Measurements from ENCODE around the gene DRC3.
"Not testable (repeated sequence)": the region's sequence is repeated elsewhere in the genome, so short reads cannot be mapped to it uniquely, and the experiment has no call there.

The DRC3 gene

DNA sequence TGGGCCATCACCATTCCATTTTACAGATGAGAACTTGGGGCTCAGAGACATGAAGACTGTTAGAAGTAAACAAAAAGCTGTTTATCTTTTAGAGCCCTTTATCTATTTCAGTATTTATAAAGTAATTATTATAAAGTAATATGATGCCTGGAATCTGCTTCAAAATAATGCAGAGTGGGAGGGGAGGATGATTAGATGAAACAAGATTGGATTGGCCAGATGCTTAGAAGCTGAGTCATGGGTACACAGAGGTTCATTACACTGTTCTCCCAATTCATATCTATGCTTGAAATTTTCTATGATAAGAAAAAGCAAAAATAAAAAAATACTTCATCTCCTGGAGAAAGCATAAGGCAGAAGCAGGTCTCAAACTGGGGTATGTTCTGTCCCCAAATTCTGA is 29.8 kb upstream of the DRC3 start:
- no peak for DNase-seq

DNA sequence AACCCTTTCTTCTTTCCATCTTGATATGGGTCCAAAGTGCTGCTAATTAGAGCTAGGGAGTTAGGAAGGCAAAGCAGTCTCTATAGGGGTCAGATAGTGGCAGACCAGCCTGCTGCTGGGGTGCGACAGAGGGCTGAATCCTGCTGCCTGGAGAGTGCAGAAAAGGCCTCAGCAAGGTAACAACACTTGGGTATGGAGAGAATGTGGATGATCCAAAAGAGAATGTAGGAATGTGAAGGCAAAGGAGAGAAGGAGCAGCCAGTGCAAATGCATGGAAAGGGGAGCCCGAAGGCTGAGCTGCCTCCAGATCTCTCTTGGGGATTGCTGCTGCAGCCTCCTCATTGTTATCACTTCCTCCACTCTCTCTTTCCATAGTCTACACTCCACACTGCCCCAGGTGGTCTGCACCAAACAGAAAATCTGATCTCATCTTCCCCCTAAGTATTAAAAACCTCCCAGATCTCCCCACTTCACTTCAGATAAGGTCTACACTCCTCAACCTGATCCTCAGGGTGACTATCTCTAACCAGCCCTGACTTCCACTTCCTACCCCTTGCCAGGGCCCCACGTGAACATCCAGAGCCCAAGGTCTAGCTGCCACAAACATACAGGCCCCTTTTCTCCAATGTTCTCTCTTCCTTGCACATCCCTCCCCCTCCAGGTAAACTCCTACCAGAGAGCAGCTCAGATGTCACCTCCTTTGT is 29.2 kb upstream of the DRC3 start:
- DNase-seq = no peak

DNA sequence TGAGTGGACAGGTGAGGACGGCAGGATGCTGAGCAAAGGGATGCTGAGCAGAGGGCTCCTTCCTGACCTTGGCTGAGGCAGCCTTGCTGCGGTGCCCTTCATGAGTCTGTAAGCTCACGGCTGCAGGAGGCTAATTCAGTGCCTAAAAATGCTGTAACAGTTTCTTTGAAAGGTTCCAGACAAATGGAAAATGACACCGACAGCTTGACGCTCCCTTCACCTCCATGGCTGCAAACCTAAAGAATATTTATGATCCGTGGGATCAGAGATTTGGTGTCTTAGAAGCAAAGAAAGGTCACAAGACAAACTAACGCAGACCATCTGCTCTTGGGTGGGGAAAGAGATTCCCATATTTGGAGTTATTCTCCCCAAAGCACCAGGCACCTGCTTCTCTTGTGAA is 28.4 kb upstream of the DRC3 start:
- no peak for DNase-seq

DNA sequence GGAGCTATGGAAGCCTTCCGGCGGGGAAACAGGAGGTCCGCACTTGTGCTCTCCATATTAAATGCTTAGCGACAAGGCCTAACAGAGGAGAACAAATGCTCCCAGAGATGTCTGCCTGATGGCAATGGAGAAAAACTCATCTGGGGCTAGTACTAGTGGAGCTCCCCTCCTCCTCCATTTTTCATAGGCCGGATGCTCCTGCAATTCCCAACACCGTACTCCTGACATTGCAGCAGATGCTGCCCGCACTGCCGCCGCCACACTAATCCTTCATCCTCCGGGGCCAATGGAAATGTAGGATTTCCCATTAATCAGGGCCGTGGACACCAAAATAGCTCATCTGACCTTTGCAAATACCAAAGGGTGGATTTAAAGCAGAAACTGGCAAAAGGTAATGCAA is 27.9 kb upstream of the DRC3 start:
- DNase-seq = peak; percentile 61

DNA sequence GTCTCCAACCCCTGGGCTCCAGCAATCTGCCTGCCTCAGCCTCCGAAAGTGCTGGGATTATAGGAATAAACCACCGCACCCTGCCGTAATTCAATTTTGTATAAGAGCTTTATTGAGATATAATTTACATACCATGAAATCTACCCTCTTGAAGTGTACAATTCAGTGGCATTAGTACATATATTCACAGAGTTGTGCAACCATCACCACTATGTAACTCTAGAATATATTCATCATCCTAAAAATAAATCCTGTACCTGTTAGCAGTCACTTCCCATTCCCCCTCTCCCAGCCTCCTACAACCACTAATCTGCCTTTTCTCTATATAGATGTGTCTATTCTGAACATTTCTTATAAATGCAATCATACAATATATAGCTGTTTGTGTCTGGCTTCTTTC is 26.6 kb upstream of the DRC3 start:
- DNase-seq = no peak

DNA sequence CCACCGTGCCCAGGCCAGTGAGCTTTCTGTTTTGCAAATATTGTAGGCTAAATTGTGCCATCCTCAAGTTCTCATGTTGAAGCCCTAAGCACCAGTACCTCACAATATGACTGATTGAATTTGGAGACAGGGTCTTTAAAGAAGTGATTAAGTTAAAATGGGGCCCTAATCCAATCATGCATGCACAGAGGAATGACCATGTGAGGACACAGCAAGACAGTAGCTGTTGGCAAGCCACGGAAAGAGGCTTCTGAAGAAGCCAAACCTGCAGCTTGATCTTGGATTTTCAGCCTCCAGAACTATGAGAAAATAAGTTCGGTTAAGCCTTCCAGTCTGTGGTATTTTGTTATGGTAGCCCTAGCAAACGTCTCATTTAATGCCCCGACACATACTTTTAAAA is 25.4 kb upstream of the DRC3 start:
- DNase-seq = no peak

DNA sequence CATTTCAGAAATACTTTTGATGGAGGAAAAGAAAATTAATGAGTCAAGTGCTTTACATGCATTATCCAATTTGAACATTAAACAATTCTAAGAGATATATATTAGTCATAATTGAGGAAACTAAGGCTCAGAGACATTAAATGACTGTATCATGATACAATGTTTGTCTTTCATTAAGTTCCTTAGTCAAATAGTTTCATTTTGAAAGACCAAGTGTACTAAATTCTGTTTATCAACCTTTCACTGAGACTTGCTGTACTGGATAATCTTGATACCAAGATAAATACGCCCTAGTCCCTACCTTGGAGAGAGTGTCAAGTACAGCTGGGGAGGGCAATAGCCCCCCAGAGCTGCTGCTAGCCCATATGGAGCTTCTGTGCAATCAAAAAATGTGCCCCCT is 24.7 kb upstream of the DRC3 start:
- DNase-seq = no peak

DNA sequence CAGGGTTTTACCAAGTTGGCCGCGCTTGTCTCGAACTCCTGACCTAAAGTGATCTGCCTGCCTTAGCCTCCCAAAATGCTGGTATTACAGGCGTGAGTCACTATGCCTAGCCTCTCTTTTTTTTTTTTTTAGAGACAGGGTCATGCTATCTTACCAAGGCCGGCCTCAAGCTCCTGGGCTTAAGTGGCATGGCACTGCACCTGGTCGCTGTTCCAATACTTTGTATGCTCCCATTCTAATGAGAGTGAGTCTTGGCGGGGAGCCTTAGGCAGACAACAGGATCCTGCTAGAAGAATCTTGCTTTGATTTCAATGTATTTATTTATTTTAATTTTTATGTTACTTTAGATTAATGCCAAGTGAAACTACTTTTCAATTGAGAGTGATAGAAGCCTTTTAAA is 22.3 kb upstream of the DRC3 start:
- no peak for DNase-seq

DNA sequence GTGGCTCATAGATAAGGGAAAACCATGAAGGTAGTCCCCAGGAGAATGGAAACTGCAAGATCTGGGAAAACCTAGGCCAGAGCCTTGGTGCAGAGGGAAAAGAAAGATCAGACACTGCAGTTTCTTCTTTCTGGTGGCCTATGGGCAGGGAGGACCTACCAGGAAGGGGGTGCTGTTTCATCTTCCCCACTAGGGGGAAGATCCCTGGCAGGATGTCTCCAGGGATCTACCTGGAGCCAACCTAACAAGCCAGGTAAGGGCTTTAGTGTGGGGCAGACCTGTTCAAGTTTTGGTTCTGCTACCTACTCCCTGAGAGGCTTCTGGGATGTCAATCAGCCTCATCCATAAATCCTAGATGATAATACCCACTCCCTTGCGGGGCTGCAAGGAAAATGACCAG is 21.9 kb upstream of the DRC3 start:
- DNase-seq = no peak

DNA sequence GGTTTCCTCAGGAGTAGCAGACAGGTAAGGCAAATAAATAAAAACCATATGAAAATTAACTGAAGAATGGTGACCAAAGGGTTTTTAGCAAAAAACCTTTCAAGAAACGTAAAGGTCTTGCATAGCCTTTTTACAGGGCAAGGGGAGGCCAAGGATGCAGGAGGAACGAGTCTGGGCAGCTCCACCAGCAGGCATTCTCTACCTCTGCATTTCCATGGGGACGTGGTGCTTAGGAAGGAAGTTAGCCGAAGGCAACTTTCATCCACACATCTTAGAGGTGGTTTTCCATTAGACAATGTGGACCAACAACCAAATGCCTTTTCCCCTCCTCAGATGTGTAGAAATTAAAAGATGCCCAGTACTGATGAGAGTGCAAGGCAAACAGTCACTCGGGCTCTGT is 21.1 kb upstream of the DRC3 start:
- DNase-seq = no peak

DNA sequence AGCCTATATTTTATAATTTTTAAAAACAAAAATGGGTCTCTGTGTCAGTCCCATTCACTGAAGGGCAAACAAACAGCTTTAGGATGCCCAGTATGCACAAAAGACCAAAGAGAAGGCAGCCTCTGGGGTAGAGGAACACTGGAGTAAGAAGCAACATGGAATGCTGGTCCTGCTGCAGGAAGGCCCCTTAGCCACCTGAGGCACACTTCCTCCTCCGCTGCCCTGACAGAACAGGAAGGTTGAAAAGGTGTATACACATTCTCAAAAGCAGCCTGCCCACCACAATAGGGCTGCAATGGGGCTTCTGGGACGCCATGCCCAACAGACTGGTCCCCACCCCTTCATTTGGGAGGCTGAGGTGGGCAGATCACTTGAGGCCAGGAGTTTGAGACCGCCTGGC is 20.0 kb upstream of the DRC3 start:
- no peak for DNase-seq

DNA sequence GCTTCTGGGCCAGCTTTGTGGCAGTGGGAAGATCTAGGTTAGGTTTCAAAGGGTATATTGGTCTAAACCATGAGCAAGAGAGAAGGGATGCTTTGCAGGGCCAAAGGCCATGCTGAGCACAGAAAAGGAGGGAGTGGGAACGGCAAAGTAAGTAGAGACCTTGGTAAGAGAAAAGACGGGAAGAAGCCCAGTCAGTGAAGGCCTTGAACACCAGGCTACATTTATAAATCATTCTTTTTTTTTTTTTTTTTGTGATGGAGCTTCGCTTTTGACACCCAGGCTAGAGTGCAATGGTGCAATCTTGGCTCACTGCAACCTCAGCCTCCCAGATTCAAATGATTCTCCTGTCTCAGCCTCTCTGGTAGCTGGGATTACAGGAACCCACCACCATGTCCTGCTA is 18.6 kb upstream of the DRC3 start:
- DNase-seq = no peak

DNA sequence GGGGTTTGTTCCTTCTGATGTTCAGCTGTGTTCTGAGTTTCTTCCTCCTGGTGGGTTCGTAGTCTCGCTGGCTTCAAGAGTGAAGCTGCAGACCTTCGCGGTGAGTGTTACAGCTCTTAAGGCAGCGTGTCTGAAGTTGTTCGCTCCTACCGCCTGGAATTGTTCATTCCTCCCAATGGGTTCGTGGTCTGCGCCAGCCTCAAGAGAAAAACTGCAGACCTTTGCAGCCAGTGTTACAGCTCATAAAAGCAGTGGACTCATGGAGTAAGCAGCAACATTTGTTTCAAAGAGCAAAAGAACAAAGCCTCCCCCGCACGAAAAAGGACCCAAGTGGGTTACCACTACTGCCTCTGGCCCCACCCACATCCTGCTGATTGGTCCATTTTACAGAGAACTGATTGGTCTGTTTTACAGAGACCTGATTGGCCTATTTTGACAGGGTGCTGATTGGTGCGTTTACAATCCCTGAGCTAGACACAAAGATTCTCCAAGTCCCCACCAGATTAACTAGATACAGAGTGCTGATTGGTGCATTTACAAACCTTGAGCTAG is 16.8 kb upstream of the DRC3 start:
- not testable (repeated sequence) for DNase-seq

DNA sequence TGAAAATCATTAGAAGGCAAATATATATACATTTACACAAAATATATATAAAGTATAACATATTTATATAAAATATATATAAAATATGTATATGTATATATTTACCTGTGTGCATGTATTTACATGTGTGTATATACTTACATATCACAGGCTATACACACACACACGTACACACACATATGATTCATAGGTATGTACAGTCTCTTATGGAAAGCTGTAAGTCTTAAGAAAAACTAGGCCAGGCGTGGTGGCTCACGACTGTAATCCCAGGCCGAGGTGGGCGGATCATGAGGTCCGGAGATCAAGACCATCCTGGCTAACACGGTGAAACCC is 15.1 kb upstream of the DRC3 start:
- no peak for DNase-seq

DNA sequence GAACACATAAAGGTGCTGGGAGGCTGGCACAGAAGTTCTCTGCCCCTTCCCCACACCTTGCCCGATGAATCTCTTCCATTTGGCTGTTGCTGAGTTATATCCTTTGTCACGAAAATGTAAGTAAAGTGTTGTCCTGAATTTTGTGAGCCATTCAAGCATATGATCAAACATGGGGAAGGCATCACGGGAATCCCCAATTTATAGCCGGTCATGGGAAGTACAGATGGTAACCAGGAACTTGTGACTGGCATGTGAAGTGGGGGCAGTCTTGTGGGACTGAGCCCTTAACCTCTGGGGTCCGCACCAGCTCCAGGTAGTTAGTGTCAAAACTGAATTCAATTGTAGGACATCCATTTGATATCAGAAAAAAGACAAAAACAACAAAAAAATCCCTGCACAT is 13.7 kb upstream of the DRC3 start:
- DNase-seq = no peak

DNA sequence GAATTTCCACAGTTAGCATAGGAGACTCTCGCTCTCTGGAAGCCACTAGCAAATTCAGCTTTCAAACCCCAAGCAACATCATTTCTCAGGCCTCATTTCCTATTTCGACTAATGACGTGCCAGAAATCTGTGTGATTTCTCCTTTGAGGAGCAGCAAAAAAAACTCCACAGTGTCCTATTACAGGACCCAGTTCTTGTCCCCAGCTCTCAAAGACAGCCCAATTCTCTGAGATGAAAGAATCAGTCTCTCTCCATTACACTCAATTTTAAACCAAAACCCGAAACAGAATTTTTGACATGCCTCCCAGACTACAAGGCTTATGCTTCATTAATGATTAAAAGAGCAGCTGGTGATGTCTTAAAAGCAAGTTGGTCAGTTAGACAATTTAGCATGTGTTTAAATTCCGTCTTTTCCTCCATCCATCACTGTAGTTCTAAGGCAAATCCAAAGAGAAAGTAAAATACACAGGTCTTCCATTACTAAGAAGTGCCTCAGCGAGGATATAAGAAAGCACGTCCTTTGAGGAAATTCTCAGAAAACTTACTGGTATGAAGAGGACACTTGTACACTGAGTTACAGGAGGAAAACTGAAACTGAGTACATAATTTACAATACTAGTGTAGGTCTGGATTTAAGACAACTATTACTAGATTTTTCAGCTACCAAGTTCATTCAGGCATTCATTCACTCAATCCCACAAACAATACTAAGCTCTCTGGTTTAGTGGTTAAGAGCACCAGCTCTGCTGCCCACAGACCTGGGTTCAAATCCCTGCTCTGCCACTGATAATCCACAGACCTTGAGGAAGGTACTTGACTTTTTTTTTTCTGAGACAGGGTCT is 12.9 kb upstream of the DRC3 start:
- DNase-seq = peak; percentile 77

DNA sequence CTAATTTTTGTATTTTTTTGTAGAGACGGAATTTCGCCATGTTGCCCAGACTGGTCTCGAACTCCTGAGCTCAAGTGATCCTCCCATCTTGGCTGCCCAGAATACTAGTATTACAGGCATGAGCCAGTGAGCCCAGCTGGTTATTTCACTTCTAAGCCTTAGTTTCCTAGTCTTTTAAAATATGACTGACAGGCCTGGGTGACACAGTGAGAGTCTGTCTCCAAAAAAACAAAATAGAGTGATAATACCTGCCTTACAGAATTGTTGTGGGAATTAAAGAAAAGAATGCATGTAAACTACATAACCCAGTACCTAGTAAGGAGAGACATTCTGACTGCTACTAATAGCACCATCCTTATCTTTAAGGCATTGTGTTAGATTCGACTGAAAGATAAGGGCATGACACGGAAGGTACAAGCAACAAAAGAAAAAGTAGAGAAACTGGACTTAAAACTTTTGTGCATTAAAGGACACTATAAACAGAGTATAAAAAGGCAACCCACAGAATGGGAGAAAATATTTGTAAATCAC is 12.1 kb upstream of the DRC3 start:
- DNase-seq = no peak

DNA sequence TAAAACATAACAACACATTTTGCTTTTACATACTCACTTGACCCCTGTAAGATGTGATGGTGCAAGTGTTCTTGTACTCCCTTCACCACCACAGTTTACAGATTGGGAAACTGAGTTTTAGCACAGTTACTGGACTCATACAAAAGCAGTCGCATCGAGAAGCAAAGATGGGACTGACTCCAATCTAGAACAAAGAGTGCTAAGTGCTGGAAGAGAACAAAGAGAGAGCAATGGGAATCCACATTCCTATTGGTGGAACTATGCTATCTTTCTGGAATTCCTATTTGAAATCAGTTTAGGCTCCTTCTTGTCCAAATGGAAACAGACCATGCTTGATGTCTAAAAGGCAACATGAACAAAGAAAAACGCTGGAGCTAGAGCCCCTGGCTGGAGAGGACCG is 9.6 kb upstream of the DRC3 start:
- DNase-seq = no peak

DNA sequence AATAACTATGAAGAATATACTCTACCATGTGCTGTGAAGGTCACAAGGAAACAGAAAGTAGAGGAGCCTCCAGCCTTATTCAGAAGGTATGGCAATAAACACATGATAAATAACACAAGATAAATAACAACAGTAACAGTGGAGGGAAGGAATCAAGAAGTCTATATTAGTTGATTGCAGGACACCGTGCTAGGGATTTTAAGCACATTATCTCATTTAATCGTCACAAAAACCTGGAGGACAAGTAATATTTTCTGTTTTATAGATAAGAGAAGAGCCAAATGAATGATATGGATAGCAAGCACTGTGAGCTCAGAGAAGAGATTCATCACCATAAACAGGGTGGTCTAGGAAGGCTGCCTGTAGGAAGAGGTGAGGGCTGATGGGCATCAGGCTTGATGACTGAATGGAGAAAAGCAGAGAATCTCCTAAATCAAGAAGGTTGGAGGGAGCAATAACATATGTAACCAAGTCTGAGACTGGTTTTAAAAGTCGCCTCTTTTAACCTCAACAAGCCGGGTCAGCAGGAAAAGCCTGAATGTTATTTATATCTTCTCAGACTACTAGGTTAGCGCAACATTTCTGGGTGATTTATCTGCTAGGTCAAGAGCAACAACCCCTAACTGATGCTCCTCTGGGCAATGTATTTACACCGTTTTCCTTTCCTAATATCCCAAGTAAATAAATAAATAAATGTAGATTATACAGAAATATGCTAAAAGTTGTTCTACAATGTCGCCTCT is 8.8 kb upstream of the DRC3 start:
- no peak for DNase-seq

DNA sequence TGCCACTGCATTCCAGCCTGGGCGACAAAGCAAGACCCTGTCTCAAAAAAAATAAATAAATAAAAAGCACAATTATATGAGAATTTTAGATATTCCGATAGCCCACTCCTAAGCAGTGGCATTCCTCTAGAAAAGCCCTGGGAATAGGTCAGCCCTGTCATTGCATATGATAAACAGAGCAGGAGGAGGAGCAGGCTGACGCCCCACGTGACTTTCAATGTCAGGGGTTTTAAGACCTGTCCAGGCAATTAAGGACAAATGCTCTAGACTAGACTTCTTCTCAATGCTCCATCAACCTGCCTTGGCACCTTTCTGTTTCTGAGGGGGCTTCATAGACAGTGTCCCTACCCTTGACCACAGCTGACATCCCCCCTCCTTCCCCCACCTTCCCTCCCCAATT is 8.0 kb upstream of the DRC3 start:
- no peak for DNase-seq

DNA sequence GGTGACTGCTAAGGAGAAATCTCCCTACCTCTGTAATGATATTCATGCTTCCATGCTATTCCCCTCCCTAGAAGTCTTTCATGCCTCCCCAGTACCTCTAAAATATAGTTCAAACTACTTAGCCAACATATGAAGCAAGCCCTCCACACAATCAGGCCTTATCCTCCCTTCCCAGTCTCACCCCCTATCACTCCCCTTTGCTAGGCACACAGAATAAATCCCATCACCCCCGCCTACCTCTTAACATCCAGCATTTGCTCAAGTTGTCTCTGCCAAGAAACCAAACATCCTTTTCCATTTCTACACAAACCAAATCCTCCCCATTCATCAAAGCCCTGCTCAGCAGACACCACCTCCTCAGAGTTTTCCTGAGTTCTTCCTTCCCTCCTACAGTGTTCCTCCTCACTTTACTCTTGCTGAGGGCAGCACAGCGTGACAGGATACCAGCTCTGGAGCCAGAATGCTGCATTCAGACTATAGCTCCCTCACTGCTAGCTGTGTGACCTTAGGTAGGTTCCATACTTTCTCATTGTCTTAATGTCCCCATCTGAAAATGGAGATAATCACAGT is 7.4 kb upstream of the DRC3 start:
- no peak for DNase-seq

DNA sequence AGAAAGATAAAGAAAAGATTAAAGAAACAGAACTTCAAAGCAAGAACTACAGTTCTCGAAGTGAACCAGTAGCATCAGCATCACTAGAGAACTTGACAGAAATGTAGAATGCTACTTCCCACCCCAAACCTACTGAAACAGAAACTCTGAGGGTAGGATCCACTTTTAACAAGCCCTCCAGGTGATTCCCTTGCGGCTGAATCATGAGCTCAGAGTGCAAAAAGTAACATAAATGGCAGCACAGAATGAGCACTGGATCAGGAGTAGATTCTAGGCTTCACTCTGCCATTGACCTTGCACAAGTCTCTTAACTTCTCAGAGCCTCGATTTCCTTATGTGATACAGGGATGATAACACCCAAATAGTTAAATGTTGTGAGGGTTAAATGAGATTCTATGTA is 6.3 kb upstream of the DRC3 start:
- DNase-seq = no peak

Data from eye (tissue), 1 donor.